ENCODE measurements around the gene C16orf82. TPM values are rescaled to one million over a fixed set of nuclear protein-coding genes. Genes with fewer than 3 reads are reported as not detected.

C16orf82 gene
- total RNA-seq, 1 experiment from 2014 or later, result not detected

DNA sequence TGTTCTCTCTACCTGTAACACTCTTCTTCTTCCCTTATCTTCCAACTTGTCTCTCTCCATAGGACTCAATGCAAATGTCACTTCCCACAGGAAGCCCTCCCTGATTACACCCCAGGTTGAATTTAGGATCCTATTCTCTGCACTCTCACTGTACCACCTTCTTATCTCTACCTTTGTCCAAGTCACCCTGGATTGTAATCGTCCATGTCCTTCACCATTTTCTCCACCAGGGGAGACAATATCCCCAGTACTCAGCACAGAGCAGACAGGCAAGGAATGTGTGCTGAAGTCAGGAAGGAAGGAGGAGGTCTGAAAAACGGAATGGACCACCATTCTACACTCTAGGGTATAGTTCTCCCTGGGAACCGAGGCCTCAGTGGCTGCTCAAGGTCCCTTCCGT, 14.2 kb downstream of the C16orf82 start:
- Histone ChIP-seq H4K20me1 (ENCODE audit: control insufficient read depth, insufficient read depth, insufficient read length) (no peaks in the 10 kb centered on the region), H3K23me2 (ENCODE audit: insufficient read length, low read depth, low read length, poor library complexity, severe bottlenecking) (no peaks in the 10 kb centered on the region), H2AFZ (ENCODE audit: low read length) (no peak overlapping the region), H3K27me3 (ENCODE audit: insufficient read depth, low read length) (no peaks in the 10 kb centered on the region), H3K4me1 (ENCODE audit: insufficient read depth, low read length) (peaks cover 6% of the 10 kb centered on the region; the same call in 1 of the 2 replicates), H3K9ac (ENCODE audit: extremely low read depth, insufficient read length, low read length) (no peak overlapping the region), H3K4me2 (ENCODE audit: insufficient read depth, insufficient read length, low read length) (no peak overlapping the region), H3K27ac (ENCODE audit: insufficient read length, low read depth, low read length) (no peak overlapping the region), H2BK5ac (ENCODE audit: insufficient read length, low read length) (no peak overlapping the region), H3K9me3 (ENCODE audit: control insufficient read depth, low read depth, low read length) (no peaks in the 10 kb centered on the region), H3K79me2 (ENCODE audit: insufficient read depth, low read length) (no peaks in the 10 kb centered on the region), H3K14ac (ENCODE audit: insufficient read depth, low read length) (no peak overlapping the region), H4K8ac (replicated peaks; ENCODE audit: insufficient read length, low read depth, low read length) (no peak overlapping the region), H2BK120ac (ENCODE audit: low read depth, low read length, poor library complexity, severe bottlenecking) (no peak overlapping the region), H3K4ac (ENCODE audit: low read depth, low read length) (no peak overlapping the region), H3K23ac (ENCODE audit: insufficient read length, low read depth, low read length) (no peak overlapping the region), H2AK5ac (ENCODE audit: insufficient read length, low read length) (no peak overlapping the region), H2BK12ac (ENCODE audit: insufficient read length, low read depth, low read length) (no peak overlapping the region), H3K79me1 (ENCODE audit: insufficient read depth, low read depth, low read length, poor library complexity, severe bottlenecking) (no peaks in the 10 kb centered on the region), H3K56ac (ENCODE audit: insufficient read length, low read depth, low read length) (no peak overlapping the region), H2BK20ac (ENCODE audit: low read depth, low read length, poor library complexity, severe bottlenecking) (no peak overlapping the region), H3T11ph (ENCODE audit: low read length) (no peak overlapping the region), H3K18ac (ENCODE audit: insufficient read length, low read depth, low read length) (no peak overlapping the region), H4K91ac (ENCODE audit: insufficient read length, low read depth, low read length) (no peak overlapping the region), H4K5ac (ENCODE audit: insufficient read length, low read depth, low read length) (no peak overlapping the region), H2BK15ac (ENCODE audit: low read depth, low read length) (no peak overlapping the region)
- WGBS (ENCODE audit: extremely low coverage, insufficient read length, low lambda C conversion rate), result no CpG with 5 or more reads among the region's 4 CpGs
- Mint-ChIP-seq H3K4me3 (no peak overlapping the region), H3K4me1 (peaks cover 23 to 34% of the 10 kb centered on the region in 2 experiments), H3K27ac (peak overlapping the region in 1 of 3 experiments; percentile 39; a peak in 1 of 7 replicates), H3K27me3 (ENCODE audit: low read depth) (peaks cover 12% of the 10 kb centered on the region), H3K9me3 (peaks cover 5 to 6% of the 10 kb centered on the region in 2 experiments; a peak in 4 of 5 replicates), H3K36me3 (ENCODE audit: insufficient read depth in 1 of 3, low read depth in 3 of 3) (peaks cover 0 to 5% (median 3%) of the 10 kb centered on the region in 3 experiments; a peak in 3 of 7 replicates)
- peak; percentile 72 for DNase-seq
- peak; percentile 71 for TF ChIP-seq CTCF (conservative IDR thresholded peaks at IDR 0.05)
